H9 (cell line): ENCODE results near the gene TBCC. TPM values are rescaled to one million over a fixed set of nuclear protein-coding genes. Genes with fewer than 3 reads are reported as not detected.

Experiments
- DNase-seq: peaks from one replicate; pipeline ENCODE4 v3.0.0-alpha.2; 2017
- H2AFZ ChIP-seq: one replicate; pipeline ENCODE4 v1.6.1; 2013; ENCODE audit warnings: mild to moderate bottlenecking, low read length, control low read depth, moderate library complexity
- H2AK5ac ChIP-seq: 2 replicates; pipeline ENCODE4 v1.6.1; 2013; ENCODE audit warnings: low read length, control low read depth, mixed read lengths; ENCODE audit not compliant: insufficient read length
- H2BK120ac ChIP-seq: one replicate; pipeline ENCODE4 v1.6.1; 2013; ENCODE audit warnings: low read depth, mild to moderate bottlenecking, low read length, control low read depth, inconsistent platforms; ENCODE audit not compliant: poor library complexity, severe bottlenecking
- H2BK12ac ChIP-seq: 2 replicates; pipeline ENCODE4 v1.6.1; 2013; ENCODE audit warnings: low read length, control low read depth, mixed read lengths, low read depth; ENCODE audit not compliant: insufficient read length
- H2BK15ac ChIP-seq: 2 replicates; pipeline ENCODE4 v1.6.1; 2013; ENCODE audit warnings: low read depth, low read length, control low read depth
- H2BK20ac ChIP-seq: one replicate; pipeline ENCODE4 v1.6.1; 2013; ENCODE audit warnings: low read depth, mild to moderate bottlenecking, low read length, control low read depth, inconsistent platforms; ENCODE audit not compliant: poor library complexity, severe bottlenecking
- H2BK5ac ChIP-seq: 2 replicates; pipeline ENCODE4 v1.6.1; 2013; ENCODE audit warnings: low read length, control low read depth, mixed read lengths; ENCODE audit not compliant: insufficient read length
- H3K14ac ChIP-seq: 2 replicates; pipeline ENCODE4 v1.6.1; 2013; ENCODE audit warnings: low read length, control low read depth; ENCODE audit not compliant: insufficient read depth
- H3K18ac ChIP-seq: 2 replicates; pipeline ENCODE4 v1.6.1; 2013; ENCODE audit warnings: low read depth, mild to moderate bottlenecking, mixed read lengths, low read length, control low read depth; ENCODE audit not compliant: insufficient read length
- H3K23ac ChIP-seq: 2 replicates; pipeline ENCODE4 v1.6.1; 2013; ENCODE audit warnings: low read length, control low read depth, mixed read lengths, low read depth; ENCODE audit not compliant: insufficient read length
- H3K23me2 ChIP-seq: 2 replicates; pipeline ENCODE4 v1.6.1; 2013; ENCODE audit warnings: low read depth, mild to moderate bottlenecking, mixed read lengths, low read length, control low read depth; ENCODE audit not compliant: insufficient read length, poor library complexity, severe bottlenecking
- H3K27ac ChIP-seq: 2 replicates; pipeline ENCODE4 v1.5.1; 2013; ENCODE audit warnings: low read length, control low read depth, mixed read lengths, low read depth; ENCODE audit not compliant: insufficient read length
- H3K27me3 ChIP-seq: 2 replicates; pipeline ENCODE4 v1.6.1; 2013; ENCODE audit warnings: low read length, control low read depth, inconsistent platforms; ENCODE audit not compliant: insufficient read depth
- H3K4ac ChIP-seq: 2 replicates; pipeline ENCODE4 v1.6.1; 2013; ENCODE audit warnings: low read depth, mild to moderate bottlenecking, control low read depth, inconsistent platforms, low read length, moderate library complexity
- H3K4me1 ChIP-seq: 2 replicates; pipeline ENCODE4 v1.6.1; 2013; ENCODE audit warnings: low read length, control low read depth, inconsistent platforms; ENCODE audit not compliant: insufficient read depth
- H3K4me2 ChIP-seq: 2 replicates; pipeline ENCODE4 v1.6.1; 2013; ENCODE audit warnings: low read length, control low read depth, mixed read lengths; ENCODE audit not compliant: insufficient read length, insufficient read depth
- H3K56ac ChIP-seq: 2 replicates; pipeline ENCODE4 v1.6.1; 2013; ENCODE audit warnings: low read depth, mild to moderate bottlenecking, mixed read lengths, low read length, control low read depth; ENCODE audit not compliant: insufficient read length
- H3K79me1 ChIP-seq: 2 replicates; pipeline ENCODE4 v1.6.1; 2013; ENCODE audit warnings: low read depth, mild to moderate bottlenecking, moderate library complexity, low read length, control low read depth, inconsistent platforms; ENCODE audit not compliant: insufficient read depth, poor library complexity, severe bottlenecking
- H3K79me2 ChIP-seq: 2 replicates; pipeline ENCODE4 v1.6.1; 2013; ENCODE audit warnings: low read length, control low read depth, inconsistent platforms; ENCODE audit not compliant: insufficient read depth
- H3K9ac ChIP-seq: 2 replicates; pipeline ENCODE4 v1.6.1; 2013; ENCODE audit warnings: low read length, control low read depth, mixed read lengths; ENCODE audit not compliant: insufficient read length; ENCODE audit errors: extremely low read depth
- H3K9me3 ChIP-seq: one replicate; pipeline ENCODE4 v1.6.1; 2013; ENCODE audit warnings: low read depth, low read length, inconsistent platforms; ENCODE audit not compliant: control insufficient read depth
- H3T11ph ChIP-seq: one replicate; pipeline ENCODE4 v1.6.1; 2013; ENCODE audit warnings: mild to moderate bottlenecking, low read length, control low read depth, inconsistent platforms
- H4K20me1 ChIP-seq: one replicate; pipeline ENCODE4 v1.6.1; 2013; ENCODE audit not compliant: control insufficient read depth, insufficient read length, insufficient read depth
- H4K5ac ChIP-seq: 2 replicates; pipeline ENCODE4 v1.6.1; 2013; ENCODE audit warnings: low read depth, mild to moderate bottlenecking, mixed read lengths, low read length, control low read depth; ENCODE audit not compliant: insufficient read length
- H4K8ac ChIP-seq: replicated peaks from 2 replicates; pipeline ENCODE4 v1.6.1; 2013; ENCODE audit warnings: low read length, control low read depth, mixed read lengths, low read depth; ENCODE audit not compliant: insufficient read length
- H4K91ac ChIP-seq: 2 replicates; pipeline ENCODE4 v1.6.1; 2013; ENCODE audit warnings: low read depth, mild to moderate bottlenecking, moderate library complexity, mixed read lengths, low read length, control low read depth; ENCODE audit not compliant: insufficient read length
- H3K27ac Mint-ChIP-seq, 3 experiments: 2 replicates in 2 of 3; 3 replicates in 1 of 3; pipeline ENCODE4 v1.8.0; 2020 to 2021; ENCODE audit warnings: mixed read lengths in 3 of 3, mild to moderate bottlenecking in 1 of 3, moderate library complexity in 1 of 3
- H3K27me3 Mint-ChIP-seq: 2 replicates; pipeline ENCODE4 v1.8.0; 2021; ENCODE audit warnings: low read depth, mild to moderate bottlenecking, moderate library complexity, mixed read lengths
- H3K36me3 Mint-ChIP-seq, 3 experiments: 2 replicates in 2 of 3; 3 replicates in 1 of 3; pipeline ENCODE4 v1.8.0; 2020 to 2021; ENCODE audit warnings: low read depth in 3 of 3, mixed read lengths in 3 of 3; ENCODE audit not compliant: insufficient read depth in 1 of 3
- H3K4me1 Mint-ChIP-seq, 2 experiments: 2 replicates each; pipeline ENCODE4 v1.8.0; 2020; ENCODE audit warnings: mixed read lengths in 2 of 2
- H3K4me3 Mint-ChIP-seq, 2 experiments: 2 replicates in 1 of 2; 3 replicates in 1 of 2; pipeline ENCODE4 v1.8.0; 2020 to 2021; ENCODE audit warnings: mild to moderate bottlenecking in 2 of 2, mixed read lengths in 2 of 2, moderate library complexity in 1 of 2
- H3K9me3 Mint-ChIP-seq, 2 experiments: 2 replicates in 1 of 2; 3 replicates in 1 of 2; pipeline ENCODE4 v1.8.0; 2020; ENCODE audit warnings: mild to moderate bottlenecking in 2 of 2, mixed read lengths in 2 of 2, moderate library complexity in 1 of 2
- WGBS: extraction: QIAGEN DNeasy Blood & Tissue Kit; methylation state at CpG from one replicate; pipeline ENCODE4 v1.1.7; 2013; ENCODE audit warnings: missing lambda C conversion rate, low lambda C conversion rate, mixed read lengths; ENCODE audit not compliant: insufficient read length; ENCODE audit errors: extremely low coverage; 5-methylcytosine and 5-hydroxymethylcytosine counted together
- total RNA-seq: library from RNA; stranded (reverse); gene quantifications from 2 replicates; pipeline ENCODE4 v1.2.1, GENCODE V29; 2021
- TF ChIP-seq, protein P1 (sequence below): fragments of 200-600 bp; sonication (generic); conservative IDR thresholded peaks from 3 replicates; pipeline ENCODE4 v1.8.0; 2021; ENCODE audit warnings: antibody characterized with exemption, mild to moderate bottlenecking

TBCC gene
- total RNA-seq, 1 experiment from 2014 or later = 25.6 TPM

DNA sequence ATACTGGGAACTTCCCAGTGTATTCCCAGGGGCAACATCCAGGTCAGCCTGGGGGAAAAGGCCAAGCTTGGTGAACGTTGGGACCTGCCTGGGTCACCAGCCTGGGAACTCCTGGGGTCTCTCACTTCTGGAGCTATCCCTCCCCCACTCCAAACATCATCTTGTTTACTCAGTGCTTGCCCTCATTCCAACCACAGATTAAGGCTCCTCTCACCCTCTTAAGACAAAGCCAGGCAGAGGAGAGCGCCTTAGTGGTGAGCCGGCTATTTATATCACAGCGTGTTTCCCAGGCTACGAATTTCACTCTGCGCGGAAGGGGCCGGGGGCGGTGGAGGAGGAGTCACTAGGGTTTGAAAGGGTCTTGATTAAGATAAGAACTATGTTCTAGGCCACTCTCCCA lies 35.6 kb downstream of the TBCC start:
- H3K9me3 Mint-ChIP-seq = peaks cover 16 to 21% of the 10 kb centered on the region in 2 experiments
- no peaks in the 10 kb centered on the region for H3K4me1 ChIP-seq
- H2BK120ac ChIP-seq = no peak overlapping the region
- H2AFZ ChIP-seq = no peak overlapping the region
- H2BK15ac ChIP-seq = no peak overlapping the region
- H2AK5ac ChIP-seq = no peak overlapping the region
- H3K9ac ChIP-seq = no peak overlapping the region
- no peak overlapping the region for H2BK12ac ChIP-seq
- no peaks in the 10 kb centered on the region for H3K79me2 ChIP-seq
- DNase-seq = no peak
- H3K27ac ChIP-seq = no peak overlapping the region
- H3K23ac ChIP-seq = no peak overlapping the region
- no peak overlapping the region for H2BK20ac ChIP-seq
- H3K23me2 ChIP-seq = no peaks in the 10 kb centered on the region
- H3K4me1 Mint-ChIP-seq = peaks cover 15 to 17% of the 10 kb centered on the region in 2 experiments
- peaks cover 6 to 21% (median 11%) of the 10 kb centered on the region in 3 experiments for H3K36me3 Mint-ChIP-seq
- no peaks in the 10 kb centered on the region for H3K9me3 ChIP-seq
- no peaks in the 10 kb centered on the region for H3K27me3 ChIP-seq
- TF ChIP-seq, protein P1, sequence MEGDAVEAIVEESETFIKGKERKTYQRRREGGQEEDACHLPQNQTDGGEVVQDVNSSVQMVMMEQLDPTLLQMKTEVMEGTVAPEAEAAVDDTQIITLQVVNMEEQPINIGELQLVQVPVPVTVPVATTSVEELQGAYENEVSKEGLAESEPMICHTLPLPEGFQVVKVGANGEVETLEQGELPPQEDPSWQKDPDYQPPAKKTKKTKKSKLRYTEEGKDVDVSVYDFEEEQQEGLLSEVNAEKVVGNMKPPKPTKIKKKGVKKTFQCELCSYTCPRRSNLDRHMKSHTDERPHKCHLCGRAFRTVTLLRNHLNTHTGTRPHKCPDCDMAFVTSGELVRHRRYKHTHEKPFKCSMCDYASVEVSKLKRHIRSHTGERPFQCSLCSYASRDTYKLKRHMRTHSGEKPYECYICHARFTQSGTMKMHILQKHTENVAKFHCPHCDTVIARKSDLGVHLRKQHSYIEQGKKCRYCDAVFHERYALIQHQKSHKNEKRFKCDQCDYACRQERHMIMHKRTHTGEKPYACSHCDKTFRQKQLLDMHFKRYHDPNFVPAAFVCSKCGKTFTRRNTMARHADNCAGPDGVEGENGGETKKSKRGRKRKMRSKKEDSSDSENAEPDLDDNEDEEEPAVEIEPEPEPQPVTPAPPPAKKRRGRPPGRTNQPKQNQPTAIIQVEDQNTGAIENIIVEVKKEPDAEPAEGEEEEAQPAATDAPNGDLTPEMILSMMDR = no peak
- no peak overlapping the region for H4K5ac ChIP-seq
- no peaks in the 10 kb centered on the region for H4K20me1 ChIP-seq
- H4K91ac ChIP-seq = no peak overlapping the region
- no peak overlapping the region for H3T11ph ChIP-seq
- H3K4me2 ChIP-seq = no peak overlapping the region
- no peak overlapping the region for H2BK5ac ChIP-seq
- H3K18ac ChIP-seq = no peak overlapping the region
- H3K4me3 Mint-ChIP-seq = no peak overlapping the region
- H3K56ac ChIP-seq = no peak overlapping the region
- H3K14ac ChIP-seq = no peak overlapping the region; the same call in 1 of the 2 replicates
- peaks cover 7% of the 10 kb centered on the region; the same call in 1 of the 2 replicates for H3K27me3 Mint-ChIP-seq
- no peaks in the 10 kb centered on the region for H3K79me1 ChIP-seq
- H4K8ac ChIP-seq = no peak overlapping the region
- H3K4ac ChIP-seq = no peak overlapping the region
- peak overlapping the region; percentile 78 to 85 (median 83) for H3K27ac Mint-ChIP-seq
- no CpG with 5 or more reads among the region's 9 CpGs for WGBS
